Subcutaneous adipose tissue (tissue), 4 donors: ENCODE results near the gene TRIM17. TPM values are rescaled to one million over a fixed set of nuclear protein-coding genes. Genes with fewer than 3 reads are reported as not detected.

Experiments
- total RNA-seq, 4 donors: library from RNA; depleted of rRNA; stranded (reverse); fragments of >200 nt; gene quantifications; one replicate each; pipeline ENCODE4 v1.1.0, GENCODE V29; 2016
- TF ChIP-seq, protein P1 (sequence below): fragments of 450-650 bp; IDR thresholded peaks from one replicate; pipeline ENCODE4 v1.5.1; 2016; ENCODE audit warnings: low read depth, mild to moderate bottlenecking, control low read depth, antibody characterized with exemption, moderate library complexity

Gene TRIM17
- total RNA-seq, 4 donors from 2014 or later, result not detected

DNA sequence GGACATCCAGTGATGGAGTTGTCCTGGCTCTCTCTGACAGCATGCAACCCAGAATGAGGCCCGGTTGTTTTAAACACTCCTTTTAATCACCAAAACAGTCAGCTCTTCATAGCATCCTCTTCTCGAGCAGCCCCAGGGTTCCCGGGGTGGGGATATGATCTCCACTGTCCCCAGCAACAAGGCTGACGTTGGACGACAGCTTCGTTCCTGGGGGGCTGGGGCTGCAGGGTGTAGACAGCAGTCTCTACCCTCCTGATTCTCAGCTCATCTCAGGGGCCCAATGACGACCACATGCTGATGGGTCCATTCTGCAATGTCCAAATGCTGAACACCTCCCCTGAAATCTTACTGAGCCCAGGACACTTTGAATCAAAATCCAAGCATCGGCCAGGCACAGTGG, 37.0 kb downstream of the TRIM17 start:
- TF ChIP-seq, protein P1, sequence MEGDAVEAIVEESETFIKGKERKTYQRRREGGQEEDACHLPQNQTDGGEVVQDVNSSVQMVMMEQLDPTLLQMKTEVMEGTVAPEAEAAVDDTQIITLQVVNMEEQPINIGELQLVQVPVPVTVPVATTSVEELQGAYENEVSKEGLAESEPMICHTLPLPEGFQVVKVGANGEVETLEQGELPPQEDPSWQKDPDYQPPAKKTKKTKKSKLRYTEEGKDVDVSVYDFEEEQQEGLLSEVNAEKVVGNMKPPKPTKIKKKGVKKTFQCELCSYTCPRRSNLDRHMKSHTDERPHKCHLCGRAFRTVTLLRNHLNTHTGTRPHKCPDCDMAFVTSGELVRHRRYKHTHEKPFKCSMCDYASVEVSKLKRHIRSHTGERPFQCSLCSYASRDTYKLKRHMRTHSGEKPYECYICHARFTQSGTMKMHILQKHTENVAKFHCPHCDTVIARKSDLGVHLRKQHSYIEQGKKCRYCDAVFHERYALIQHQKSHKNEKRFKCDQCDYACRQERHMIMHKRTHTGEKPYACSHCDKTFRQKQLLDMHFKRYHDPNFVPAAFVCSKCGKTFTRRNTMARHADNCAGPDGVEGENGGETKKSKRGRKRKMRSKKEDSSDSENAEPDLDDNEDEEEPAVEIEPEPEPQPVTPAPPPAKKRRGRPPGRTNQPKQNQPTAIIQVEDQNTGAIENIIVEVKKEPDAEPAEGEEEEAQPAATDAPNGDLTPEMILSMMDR, result no peak

GRCh38 chr1:228378873-228379460, 37.7 kb downstream of the TRIM17 start:
- TF ChIP-seq, protein P1, result no peak

DNA sequence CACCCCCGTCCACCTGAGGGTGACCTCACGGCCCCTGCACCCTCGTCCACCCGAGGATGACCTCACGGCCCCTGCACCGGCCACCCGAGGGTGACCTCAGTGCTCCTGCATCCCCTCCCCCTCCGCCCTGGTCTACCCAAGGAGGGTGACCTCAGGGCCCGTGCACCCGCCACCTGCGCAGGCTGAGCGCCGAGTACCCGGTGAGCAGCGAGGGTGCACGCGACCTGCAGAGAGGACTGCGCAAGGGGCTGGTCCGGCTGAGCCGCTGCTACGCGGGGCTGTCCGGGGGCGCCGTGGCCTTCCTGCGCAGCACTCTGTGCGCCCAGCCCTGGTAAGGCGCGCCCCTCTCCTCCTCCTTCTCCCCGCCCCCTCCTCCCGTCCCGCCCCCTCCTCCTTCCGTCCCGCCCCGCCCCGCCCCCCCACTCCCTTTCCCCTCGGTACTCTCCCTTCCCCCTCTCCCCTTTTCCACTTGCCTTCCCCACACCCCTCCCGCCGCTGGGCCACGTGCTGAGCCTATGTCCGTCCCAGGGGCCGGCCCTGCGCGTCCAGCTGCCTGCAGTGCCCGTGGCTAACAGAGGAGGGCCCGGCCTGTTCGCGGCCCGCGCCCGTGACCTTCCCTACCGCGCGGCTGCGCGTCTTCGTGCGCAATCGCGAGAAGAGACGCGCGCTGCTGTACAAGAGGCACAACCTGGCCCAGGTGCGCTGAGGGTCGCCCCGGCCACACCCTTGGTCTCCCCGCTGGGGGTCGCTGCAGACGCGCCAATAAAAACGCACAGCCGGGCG, 38.4 kb downstream of the TRIM17 start:
- TF ChIP-seq, protein P1, result no peak

GRCh38 chr1:228377664-228378089, 39.0 kb downstream of the TRIM17 start:
- TF ChIP-seq, protein P1, result no peak

DNA sequence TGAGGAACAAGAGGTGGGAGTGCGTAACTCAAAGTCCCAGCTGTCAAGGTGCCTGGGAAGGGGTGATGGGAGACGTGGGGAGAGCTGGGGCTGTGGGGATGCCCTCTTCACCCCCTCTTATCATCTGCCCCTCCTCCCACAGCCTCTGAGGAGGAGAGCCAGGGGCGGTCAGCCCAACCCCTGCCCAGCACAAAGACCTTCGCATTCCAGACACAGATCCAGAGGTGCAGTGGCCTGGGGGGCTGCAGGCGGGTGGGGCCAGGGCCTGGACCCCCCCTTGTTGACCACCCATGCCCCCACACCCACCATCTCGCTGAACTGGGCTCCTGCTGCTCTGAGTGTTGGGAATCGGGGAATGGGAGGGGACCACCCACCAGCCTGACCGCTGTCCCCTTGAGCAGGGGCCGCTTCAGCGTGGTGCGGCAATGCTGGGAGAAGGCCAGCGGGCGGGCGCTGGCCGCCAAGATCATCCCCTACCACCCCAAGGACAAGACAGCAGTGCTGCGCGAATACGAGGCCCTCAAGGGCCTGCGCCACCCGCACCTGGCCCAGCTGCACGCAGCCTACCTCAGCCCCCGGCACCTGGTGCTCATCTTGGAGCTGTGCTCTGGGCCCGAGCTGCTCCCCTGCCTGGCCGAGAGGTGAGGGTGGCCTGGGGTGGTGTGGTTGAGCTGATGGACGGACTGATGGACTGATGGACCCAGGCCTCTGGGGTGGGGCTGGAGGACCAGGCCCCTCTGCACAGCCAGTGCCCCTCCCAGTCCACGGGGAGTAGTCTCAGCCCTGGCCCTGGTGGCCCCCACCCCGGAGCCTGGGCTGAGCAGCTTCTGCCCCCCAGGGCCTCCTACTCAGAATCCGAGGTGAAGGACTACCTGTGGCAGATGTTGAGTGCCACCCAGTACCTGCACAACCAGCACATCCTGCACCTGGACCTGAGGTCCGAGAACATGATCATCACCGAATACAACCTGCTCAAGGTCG, 39.7 kb downstream of the TRIM17 start:
- TF ChIP-seq, protein P1, result no peak

GRCh38 chr1:228376262-228376628, 40.4 kb downstream of the TRIM17 start:
- TF ChIP-seq, protein P1, result no peak
